ENCODE measurements around the gene CEP290.

Gene CEP290

DNA sequence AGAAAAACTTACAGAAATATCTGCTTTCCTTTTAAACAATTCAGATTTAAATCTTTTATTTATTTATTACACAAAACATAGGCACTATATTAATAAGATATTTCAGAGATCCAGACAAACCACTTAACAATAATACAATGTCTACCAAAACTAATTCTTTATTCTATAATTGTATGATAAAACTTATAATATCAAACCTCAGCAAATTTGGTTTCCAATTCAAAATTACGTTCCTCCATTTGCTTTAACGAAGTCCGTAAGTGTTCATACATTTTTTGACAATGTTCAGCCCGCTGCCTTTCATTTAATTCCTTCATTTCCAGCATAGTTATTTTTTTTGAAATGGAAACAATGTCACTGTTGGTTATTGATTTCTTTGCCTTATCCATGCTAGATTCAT lies 48.3 kb downstream of the CEP290 start:
- Histone ChIP-seq H4K8ac (ENCODE audit: low read length) (no peak overlapping the region), H2AK5ac (ENCODE audit: low read length, severe bottlenecking) (no peak overlapping the region), H3K79me1 (replicated peaks; ENCODE audit: low read length, poor library complexity, severe bottlenecking) (peaks cover 3% of the 10 kb centered on the region), H3K23ac (ENCODE audit: low read length in 2 of 2) (no peak overlapping the region), H3K4ac (ENCODE audit: low read depth in 1 of 2, low read length in 2 of 2) (no peak overlapping the region), H3K36me3 (ENCODE audit: control insufficient read depth in 1 of 2, insufficient read depth in 2 of 2, low read depth in 1 of 2, low read length in 2 of 2) (peaks cover 10 to 58% of the 10 kb centered on the region in 2 experiments), H3K27ac (ENCODE audit: low read length, poor library complexity, severe bottlenecking) (no peak overlapping the region), H3K14ac (ENCODE audit: low read length in 2 of 2) (no peak overlapping the region), H3K4me3 (ENCODE audit: insufficient read depth in 1 of 2, low read depth in 1 of 2, low read length in 2 of 2) (no peak overlapping the region), H2BK12ac (ENCODE audit: low read length in 2 of 2) (no peak overlapping the region), H2BK5ac (ENCODE audit: low read depth, low read length, poor library complexity, severe bottlenecking) (no peak overlapping the region), H4K91ac (ENCODE audit: low read length) (no peak overlapping the region), H3K9me3 (ENCODE audit: control insufficient read depth, low read length) (no peaks in the 10 kb centered on the region), H3K18ac (ENCODE audit: low read depth in 1 of 2, low read length in 2 of 2) (no peak overlapping the region), H3K9ac (ENCODE audit: low read length) (no peak overlapping the region), H3K4me2 (ENCODE audit: low read length, poor library complexity, severe bottlenecking) (no peak overlapping the region), H3K27me3 (ENCODE audit: control insufficient read depth in 1 of 2, insufficient read depth in 1 of 2, low read length in 2 of 2) (no peaks in the 10 kb centered on the region), H2BK120ac (ENCODE audit: low read depth, low read length) (no peak overlapping the region), H3K4me1 (ENCODE audit: control insufficient read depth, insufficient read depth, low read depth, low read length) (no peaks in the 10 kb centered on the region), H2AFZ (ENCODE audit: low read depth, low read length) (no peak overlapping the region), H2BK15ac (ENCODE audit: low read depth, poor library complexity, severe bottlenecking) (no peak overlapping the region)
- WGBS = 100% methylated on average over 3 of the region's 4 CpGs
- no peak for DNase-seq

DNA sequence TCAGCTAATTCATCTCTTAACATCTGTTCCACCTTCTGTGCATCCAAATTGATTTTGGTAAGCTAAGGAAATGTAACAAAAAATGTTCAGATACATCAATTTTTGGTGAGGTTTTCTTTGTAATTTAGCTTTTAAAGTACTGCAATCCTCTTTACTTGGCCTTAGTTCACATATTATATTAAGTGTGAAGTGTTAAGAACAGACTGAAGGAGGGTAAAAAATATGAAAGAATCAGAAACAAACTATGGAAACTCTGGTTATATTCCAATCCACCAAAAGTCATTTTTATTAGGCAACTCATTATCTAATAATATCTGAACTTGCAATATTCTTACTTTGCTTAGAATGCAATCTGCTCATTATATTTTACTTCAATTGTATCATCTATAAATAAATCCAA lies 49.1 kb downstream of the CEP290 start:
- H3K27ac ChIP-seq (ENCODE audit: low read length, poor library complexity, severe bottlenecking) = no peak overlapping the region
- no peak overlapping the region for H2BK120ac ChIP-seq (ENCODE audit: low read depth, low read length)
- H2BK5ac ChIP-seq (ENCODE audit: low read depth, low read length, poor library complexity, severe bottlenecking) = no peak overlapping the region
- H2BK15ac ChIP-seq (ENCODE audit: low read depth, poor library complexity, severe bottlenecking) = no peak overlapping the region
- H3K79me1 ChIP-seq (replicated peaks; ENCODE audit: low read length, poor library complexity, severe bottlenecking) = peaks cover 3% of the 10 kb centered on the region
- H2AFZ ChIP-seq (ENCODE audit: low read depth, low read length) = no peak overlapping the region
- no peak overlapping the region for H4K91ac ChIP-seq (ENCODE audit: low read length)
- H3K4me3 ChIP-seq (ENCODE audit: insufficient read depth in 1 of 2, low read depth in 1 of 2, low read length in 2 of 2) = no peak overlapping the region
- H3K4me1 ChIP-seq (ENCODE audit: control insufficient read depth, insufficient read depth, low read depth, low read length) = no peaks in the 10 kb centered on the region
- H3K18ac ChIP-seq (ENCODE audit: low read depth in 1 of 2, low read length in 2 of 2) = no peak overlapping the region
- H3K36me3 ChIP-seq (ENCODE audit: control insufficient read depth in 1 of 2, insufficient read depth in 2 of 2, low read depth in 1 of 2, low read length in 2 of 2) = peaks cover 4 to 59% of the 10 kb centered on the region in 2 experiments
- no peak overlapping the region for H2AK5ac ChIP-seq (ENCODE audit: low read length, severe bottlenecking)
- H2BK12ac ChIP-seq (ENCODE audit: low read length in 2 of 2) = no peak overlapping the region
- no peak overlapping the region for H3K9ac ChIP-seq (ENCODE audit: low read length)
- H3K27me3 ChIP-seq (ENCODE audit: control insufficient read depth in 1 of 2, insufficient read depth in 1 of 2, low read length in 2 of 2) = no peaks in the 10 kb centered on the region
- H4K8ac ChIP-seq (ENCODE audit: low read length) = no peak overlapping the region
- H3K4me2 ChIP-seq (ENCODE audit: low read length, poor library complexity, severe bottlenecking) = no peak overlapping the region
- DNase-seq = no peak
- no peak overlapping the region for H3K4ac ChIP-seq (ENCODE audit: low read depth in 1 of 2, low read length in 2 of 2)
- H3K23ac ChIP-seq (ENCODE audit: low read length in 2 of 2) = no peak overlapping the region
- H3K9me3 ChIP-seq (ENCODE audit: control insufficient read depth, low read length) = no peaks in the 10 kb centered on the region
- no peak overlapping the region for H3K14ac ChIP-seq (ENCODE audit: low read length in 2 of 2)

DNA sequence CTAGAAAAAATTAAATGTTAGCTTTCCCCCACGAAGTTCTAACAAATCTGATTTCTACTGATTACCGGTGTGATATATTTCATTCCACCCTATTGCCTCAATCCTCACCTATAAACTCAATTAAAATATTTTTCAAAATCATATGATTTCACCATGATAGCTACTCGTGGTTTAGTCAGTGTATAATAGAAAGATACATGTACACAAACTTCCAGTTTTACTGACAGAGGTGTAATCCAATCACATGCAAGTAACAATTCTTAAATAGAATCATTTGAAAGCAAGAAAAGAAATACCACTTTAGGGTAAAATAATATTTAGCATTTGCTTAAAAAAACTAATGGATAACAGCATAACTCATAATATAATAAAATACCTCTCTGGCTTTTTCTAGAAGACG lies 57.7 kb downstream of the CEP290 start:
- H3K27ac ChIP-seq (ENCODE audit: low read length, poor library complexity, severe bottlenecking) = no peak overlapping the region
- H3K36me3 ChIP-seq (ENCODE audit: control insufficient read depth in 1 of 2, insufficient read depth in 2 of 2, low read depth in 1 of 2, low read length in 2 of 2) = peaks cover 7 to 84% of the 10 kb centered on the region in 2 experiments
- no peak overlapping the region for H3K14ac ChIP-seq (ENCODE audit: low read length in 2 of 2)
- no peak overlapping the region for H2AFZ ChIP-seq (ENCODE audit: low read depth, low read length)
- H3K79me1 ChIP-seq (replicated peaks; ENCODE audit: low read length, poor library complexity, severe bottlenecking) = peaks cover 2% of the 10 kb centered on the region
- no peaks in the 10 kb centered on the region for H3K27me3 ChIP-seq (ENCODE audit: control insufficient read depth in 1 of 2, insufficient read depth in 1 of 2, low read length in 2 of 2)
- H3K18ac ChIP-seq (ENCODE audit: low read depth in 1 of 2, low read length in 2 of 2) = no peak overlapping the region
- H2BK15ac ChIP-seq (ENCODE audit: low read depth, poor library complexity, severe bottlenecking) = no peak overlapping the region
- no peak for DNase-seq
- WGBS = 100% methylated on average over 2 of the region's 4 CpGs
- H3K9ac ChIP-seq (ENCODE audit: low read length) = no peak overlapping the region
- H2AK5ac ChIP-seq (ENCODE audit: low read length, severe bottlenecking) = no peak overlapping the region
- H3K4ac ChIP-seq (ENCODE audit: low read depth in 1 of 2, low read length in 2 of 2) = no peak overlapping the region
- no peak overlapping the region for H2BK120ac ChIP-seq (ENCODE audit: low read depth, low read length)
- no peak overlapping the region for H4K8ac ChIP-seq (ENCODE audit: low read length)
- no peak overlapping the region for H4K91ac ChIP-seq (ENCODE audit: low read length)
- H3K4me1 ChIP-seq (ENCODE audit: control insufficient read depth, insufficient read depth, low read depth, low read length) = no peaks in the 10 kb centered on the region
- H3K23ac ChIP-seq (ENCODE audit: low read length in 2 of 2) = no peak overlapping the region
- no peak overlapping the region for H2BK5ac ChIP-seq (ENCODE audit: low read depth, low read length, poor library complexity, severe bottlenecking)
- H3K9me3 ChIP-seq (ENCODE audit: control insufficient read depth, low read length) = no peaks in the 10 kb centered on the region
- no peak overlapping the region for H3K4me2 ChIP-seq (ENCODE audit: low read length, poor library complexity, severe bottlenecking)
- H3K4me3 ChIP-seq (ENCODE audit: insufficient read depth in 1 of 2, low read depth in 1 of 2, low read length in 2 of 2) = no peak overlapping the region
- no peak overlapping the region for H2BK12ac ChIP-seq (ENCODE audit: low read length in 2 of 2)

DNA sequence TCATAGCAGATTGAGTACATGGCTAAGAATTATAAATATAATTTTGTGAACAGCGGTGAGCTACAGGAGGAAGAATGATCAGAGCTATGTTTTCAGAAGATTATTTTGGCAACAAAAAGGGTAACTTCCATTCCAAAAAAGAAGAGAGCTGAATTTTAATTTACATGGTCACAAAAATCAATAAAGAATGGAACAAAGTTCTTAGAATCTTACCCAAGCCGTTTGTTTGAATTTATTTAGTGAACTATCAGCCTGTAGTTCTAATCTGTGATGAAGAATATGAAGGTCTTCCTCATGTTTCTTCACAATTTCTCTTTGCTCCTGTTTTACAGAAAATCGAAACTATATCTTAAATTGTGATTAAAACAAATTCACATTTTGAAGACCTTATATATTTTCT lies 58.3 kb downstream of the CEP290 start:
- Histone ChIP-seq H3K4me1 (ENCODE audit: control insufficient read depth, insufficient read depth, low read depth, low read length) (no peaks in the 10 kb centered on the region), H2AK5ac (ENCODE audit: low read length, severe bottlenecking) (no peak overlapping the region), H3K27me3 (ENCODE audit: control insufficient read depth in 1 of 2, insufficient read depth in 1 of 2, low read length in 2 of 2) (no peaks in the 10 kb centered on the region), H4K91ac (ENCODE audit: low read length) (no peak overlapping the region), H3K27ac (ENCODE audit: low read length, poor library complexity, severe bottlenecking) (no peak overlapping the region), H2BK120ac (ENCODE audit: low read depth, low read length) (no peak overlapping the region), H3K9ac (ENCODE audit: low read length) (no peak overlapping the region), H3K14ac (ENCODE audit: low read length in 2 of 2) (no peak overlapping the region), H3K79me1 (replicated peaks; ENCODE audit: low read length, poor library complexity, severe bottlenecking) (peaks cover 2% of the 10 kb centered on the region), H2BK5ac (ENCODE audit: low read depth, low read length, poor library complexity, severe bottlenecking) (no peak overlapping the region), H3K23ac (ENCODE audit: low read length in 2 of 2) (no peak overlapping the region), H3K4me3 (ENCODE audit: insufficient read depth in 1 of 2, low read depth in 1 of 2, low read length in 2 of 2) (no peak overlapping the region), H3K18ac (ENCODE audit: low read depth in 1 of 2, low read length in 2 of 2) (no peak overlapping the region), H2BK12ac (ENCODE audit: low read length in 2 of 2) (no peak overlapping the region), H3K9me3 (ENCODE audit: control insufficient read depth, low read length) (no peaks in the 10 kb centered on the region), H3K4ac (ENCODE audit: low read depth in 1 of 2, low read length in 2 of 2) (no peak overlapping the region), H3K4me2 (ENCODE audit: low read length, poor library complexity, severe bottlenecking) (no peak overlapping the region), H2BK15ac (ENCODE audit: low read depth, poor library complexity, severe bottlenecking) (no peak overlapping the region), H3K36me3 (ENCODE audit: control insufficient read depth in 1 of 2, insufficient read depth in 2 of 2, low read depth in 1 of 2, low read length in 2 of 2) (peaks cover 7 to 83% of the 10 kb centered on the region in 2 experiments), H2AFZ (ENCODE audit: low read depth, low read length) (no peak overlapping the region), H4K8ac (ENCODE audit: low read length) (no peak overlapping the region)
- 92% methylated on average over 1 of the region's 3 CpGs for WGBS
- DNase-seq = no peak
